Daoy (cell line): ENCODE measurements around the gene BLACAT1. TPM values are rescaled to one million over a fixed set of nuclear protein-coding genes. Genes with fewer than 3 reads are reported as not detected.
"Not testable (repeated sequence)": the region's sequence is repeated elsewhere in the genome, so short reads cannot be mapped to it uniquely, and the experiment has no call there.

ENCODE experiments used
- DNase-seq: peaks from one replicate; pipeline ENCODE4 v3.0.0-alpha.2; 2015; ENCODE audit warnings: low read depth
- total RNA-seq: library from RNA; depleted of rRNA; stranded (reverse); fragments of >200 nt; shearing (Covaris generic); gene quantifications from 2 replicates; pipeline ENCODE4 v1.2.3, GENCODE V29; 2014

Gene BLACAT1
- total RNA-seq, 1 experiment from 2014 or later, result 0.86 TPM

DNA sequence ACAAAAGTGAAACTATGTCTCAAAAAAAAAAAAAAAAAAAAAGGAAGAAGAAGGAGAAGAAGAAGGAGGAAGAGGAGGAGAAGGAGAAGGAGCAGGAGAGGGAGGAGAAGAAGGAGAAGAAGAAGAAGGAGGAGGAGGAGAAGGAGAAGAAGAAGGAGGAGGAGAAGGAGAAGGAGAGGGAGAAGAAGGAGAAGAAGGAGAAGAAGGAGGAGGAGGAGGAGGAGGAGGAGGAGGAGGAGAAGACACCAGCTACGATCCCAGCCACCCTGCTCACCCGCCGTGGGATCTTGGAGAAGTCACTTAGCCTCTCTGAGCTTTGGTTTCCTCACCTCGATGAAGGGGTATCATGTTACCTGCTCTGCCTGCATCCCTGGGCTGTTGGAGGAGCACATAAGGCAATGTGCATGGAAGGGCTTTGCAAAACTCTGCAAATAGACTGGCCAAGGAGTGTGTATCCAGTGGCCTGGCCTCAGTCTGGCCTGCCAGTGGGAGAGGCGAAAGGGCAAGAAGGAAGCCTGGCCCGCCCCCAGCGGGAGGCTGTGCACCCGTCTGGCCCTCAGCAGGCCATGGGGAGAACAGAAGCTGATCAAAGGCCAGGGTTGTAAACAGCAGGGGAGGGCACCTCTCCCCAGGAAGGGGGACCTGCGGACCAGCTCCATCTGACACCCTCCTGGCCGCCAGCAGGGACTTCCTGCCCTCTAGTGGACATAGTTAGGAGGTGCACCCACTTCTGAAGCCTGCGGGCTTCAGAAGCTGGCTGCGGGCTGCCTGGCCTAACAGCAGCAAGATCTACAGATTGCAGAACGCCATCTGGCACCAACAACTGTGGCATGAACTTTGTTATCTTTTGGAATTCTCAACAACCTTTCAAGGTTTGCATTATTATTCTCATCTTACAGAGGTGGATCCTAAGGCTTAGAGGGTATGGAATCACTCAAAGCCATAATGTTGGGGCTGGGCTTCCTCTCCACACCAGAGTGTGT lies 29.4 kb upstream of the BLACAT1 start:
- DNase-seq, result peak; percentile 80

DNA sequence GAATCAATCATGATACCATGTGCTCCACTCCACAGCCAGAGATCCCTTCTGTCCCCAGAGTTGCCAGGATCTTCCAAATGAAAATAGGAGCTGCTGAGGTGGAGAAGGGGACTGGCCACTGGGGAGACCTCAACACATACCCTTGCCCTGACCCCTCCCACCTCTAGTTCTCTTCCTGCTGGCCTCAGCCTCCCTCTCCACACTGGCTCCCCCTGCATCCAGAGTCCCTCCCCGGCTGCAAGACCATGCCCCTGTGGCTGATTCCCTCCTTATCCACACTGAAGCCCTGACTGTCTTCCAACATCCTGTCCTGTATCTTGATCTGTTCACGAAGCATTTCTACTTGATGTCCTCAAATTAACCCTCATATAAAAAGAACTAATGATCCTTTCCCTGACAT lies 27.5 kb upstream of the BLACAT1 start:
- DNase-seq, result no peak

DNA sequence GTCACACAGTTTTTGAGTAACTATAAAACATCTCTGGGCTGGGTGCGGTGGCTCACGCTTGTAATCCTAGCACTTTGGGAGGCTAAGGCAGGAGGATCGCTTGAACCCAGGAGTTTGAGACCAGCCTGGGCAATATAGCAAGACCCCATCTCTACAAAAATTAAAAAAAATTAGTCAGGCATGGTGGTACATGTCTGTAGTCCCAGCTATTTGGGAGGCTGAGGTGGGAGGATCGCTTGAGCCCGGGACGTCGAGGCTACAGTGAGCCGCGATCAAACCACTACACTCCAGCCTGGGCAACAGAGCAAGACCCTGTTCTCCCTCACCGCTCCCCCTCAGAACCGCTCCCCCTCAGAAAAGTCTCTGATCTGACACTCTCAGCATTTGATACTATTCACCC lies 26.7 kb upstream of the BLACAT1 start:
- not testable (repeated sequence) for DNase-seq

DNA sequence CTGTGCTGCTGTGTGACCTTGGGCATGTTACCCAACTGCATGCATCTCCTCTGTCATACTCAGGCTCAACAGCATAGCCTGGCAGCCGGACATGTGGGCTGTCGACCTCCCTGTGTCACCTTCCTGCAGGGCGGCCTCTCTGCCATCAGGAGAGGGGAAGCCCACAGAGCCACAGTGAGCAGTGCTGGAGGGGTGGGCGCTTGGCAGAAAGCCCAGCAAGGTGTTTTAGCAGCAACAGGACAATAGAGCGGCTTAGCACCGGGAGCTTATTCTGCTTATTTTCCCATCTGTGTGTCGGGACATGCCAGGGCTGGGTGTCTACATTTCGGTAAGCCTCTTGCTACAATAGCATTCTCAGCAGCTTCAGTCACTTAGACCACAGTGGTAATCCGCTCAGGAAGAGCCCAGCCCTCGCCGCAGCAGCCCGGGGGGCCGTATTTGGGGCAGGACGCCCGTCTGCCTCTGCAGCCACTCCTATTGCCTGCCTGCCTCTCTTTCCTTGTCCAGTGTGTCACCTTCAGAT lies 25.8 kb upstream of the BLACAT1 start:
- DNase-seq, result peak; percentile 76

DNA sequence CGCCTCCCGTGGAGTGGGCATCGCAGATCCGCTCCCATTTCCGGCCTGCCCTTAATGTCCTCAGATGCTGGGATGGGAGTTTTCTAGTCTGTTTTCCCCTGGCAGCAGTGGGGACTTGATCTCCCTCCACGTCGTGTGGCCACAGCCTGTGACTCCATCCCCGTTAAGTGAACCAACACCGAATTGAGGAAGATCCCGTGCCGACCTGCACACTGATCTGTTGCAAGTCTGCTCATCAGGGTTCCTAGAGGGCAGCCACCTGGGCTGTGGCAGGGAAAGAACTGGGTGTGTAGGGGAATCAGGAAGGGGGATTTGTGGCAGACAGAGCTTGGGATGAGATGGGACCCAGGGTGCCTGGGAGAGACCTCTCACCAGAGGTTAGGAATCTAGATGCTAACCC lies 25.4 kb upstream of the BLACAT1 start:
- DNase-seq, result no peak

DNA sequence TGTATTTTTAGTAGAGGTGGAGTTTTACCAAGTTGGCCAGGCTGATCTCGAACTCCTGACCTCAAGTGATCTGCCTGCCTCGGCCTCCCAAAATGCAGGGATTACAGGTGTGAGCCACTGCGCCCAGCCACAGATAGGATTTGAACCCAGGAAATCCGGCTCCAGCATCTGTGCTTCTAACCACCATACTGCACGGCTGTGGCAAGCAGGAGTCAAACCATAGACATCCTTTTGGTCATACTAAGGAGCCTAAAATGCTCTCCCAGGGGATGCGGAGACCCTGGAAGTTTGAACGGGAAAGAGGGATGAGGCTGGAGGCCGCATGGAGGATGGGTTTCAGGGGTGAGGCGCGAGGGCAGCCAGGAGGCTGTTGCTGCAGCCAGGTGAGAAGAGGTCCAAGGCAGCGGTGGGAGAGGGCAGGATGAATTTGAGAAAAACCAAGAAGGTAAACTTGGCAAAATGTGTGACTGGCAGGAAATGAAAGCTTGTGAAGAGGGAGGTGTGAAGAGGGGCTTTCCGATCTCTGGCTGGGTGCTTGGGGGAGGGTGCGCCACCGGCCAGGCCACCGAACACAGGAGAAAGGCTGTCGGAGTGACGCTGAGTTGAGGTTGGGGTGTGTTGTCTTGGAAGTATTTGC lies 24.6 kb upstream of the BLACAT1 start:
- DNase-seq, result no peak

DNA sequence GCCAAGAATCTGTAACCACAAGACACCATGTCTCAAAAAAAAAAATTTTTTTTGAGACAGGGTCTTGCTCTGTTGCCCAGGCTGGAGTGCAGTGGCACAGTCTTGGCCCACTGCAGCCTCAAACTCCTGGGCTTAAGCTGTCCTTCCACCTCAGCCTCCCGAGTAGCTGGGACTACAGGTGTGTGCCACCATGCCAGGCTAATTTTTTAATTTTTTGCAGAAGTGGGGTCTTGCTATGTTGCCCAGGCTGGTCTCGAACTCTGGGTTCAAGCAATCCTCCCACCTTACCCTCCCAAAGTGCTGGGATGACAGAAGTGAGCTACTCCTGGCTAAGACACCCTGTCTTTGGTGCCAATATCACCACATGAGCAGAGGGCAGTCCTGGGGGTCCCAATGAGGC lies 23.1 kb upstream of the BLACAT1 start:
- DNase-seq, result not testable (repeated sequence)

DNA sequence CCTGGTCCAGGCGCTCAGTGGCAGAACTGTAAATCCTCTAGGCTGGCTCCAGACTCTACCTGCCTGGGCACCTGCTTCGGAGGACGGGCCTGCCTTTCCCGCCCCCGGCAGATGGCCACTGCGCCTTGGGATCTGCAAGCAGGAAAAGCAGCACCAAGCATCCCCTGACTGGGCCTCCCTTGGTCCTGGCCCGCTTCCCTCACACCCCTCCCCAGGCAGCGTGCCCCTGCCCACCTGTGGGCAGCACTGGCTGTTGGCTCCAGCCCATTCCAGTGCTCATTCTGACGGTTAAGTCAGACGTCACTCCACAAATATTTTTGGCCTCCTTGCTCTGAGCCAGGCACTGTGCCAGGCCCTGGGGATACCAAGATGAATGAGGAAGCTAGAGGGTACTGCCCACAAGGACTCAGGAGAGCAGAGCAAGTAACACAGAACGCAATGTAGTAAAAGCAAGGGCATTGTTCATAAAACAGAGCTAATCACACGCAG lies 22.0 kb upstream of the BLACAT1 start:
- peak; percentile 94 for DNase-seq

DNA sequence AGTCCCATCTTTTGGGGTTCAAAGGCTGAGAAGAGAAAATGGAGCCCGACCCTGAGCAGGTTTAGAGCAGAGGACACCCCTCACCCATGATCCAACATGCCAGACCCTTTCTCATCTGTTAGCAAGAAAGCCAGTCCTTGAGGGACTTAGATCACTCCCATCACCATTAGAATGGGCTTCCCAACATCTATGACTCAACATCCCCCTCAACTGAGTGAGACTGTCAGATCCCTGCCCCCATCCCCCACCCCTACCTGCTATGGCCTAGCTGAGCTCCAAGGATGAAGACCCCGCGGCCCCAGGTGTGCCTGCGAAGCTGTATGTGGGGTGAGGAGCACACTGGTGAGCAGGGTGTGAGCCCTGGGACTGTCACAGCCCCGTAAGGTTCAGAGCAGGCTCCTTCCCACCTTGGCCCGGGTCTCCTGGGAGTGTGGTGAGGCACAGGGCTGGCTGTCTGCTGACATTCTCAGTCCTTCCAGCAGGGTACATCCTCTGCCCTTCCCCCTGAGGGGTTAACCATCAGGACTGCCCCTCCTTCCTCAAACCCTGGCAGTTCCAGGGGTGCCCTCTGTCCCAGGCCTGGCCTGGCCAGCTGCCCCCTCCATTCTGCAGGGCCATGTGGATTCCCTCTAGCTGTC lies 21.4 kb upstream of the BLACAT1 start:
- no peak for DNase-seq

DNA sequence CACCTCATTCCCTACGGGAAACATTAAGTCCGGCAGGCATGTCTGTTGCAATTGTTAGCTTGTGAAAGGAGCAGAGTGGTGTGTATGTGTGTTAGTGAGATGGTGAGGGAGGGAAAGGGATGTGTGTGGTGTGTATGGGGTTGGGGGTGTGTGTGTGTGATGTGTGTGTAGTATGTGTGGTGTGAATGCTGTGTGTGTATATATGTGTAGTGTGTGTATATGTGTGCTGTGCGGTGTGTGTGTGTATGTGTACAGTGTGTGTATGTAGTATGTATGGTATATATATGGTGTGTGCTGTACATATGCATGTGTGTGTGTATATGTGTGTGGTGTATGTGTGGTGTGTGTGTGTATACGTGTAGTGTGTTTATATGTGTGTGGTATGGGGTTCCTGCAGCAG lies 20.8 kb upstream of the BLACAT1 start:
- no peak for DNase-seq

DNA sequence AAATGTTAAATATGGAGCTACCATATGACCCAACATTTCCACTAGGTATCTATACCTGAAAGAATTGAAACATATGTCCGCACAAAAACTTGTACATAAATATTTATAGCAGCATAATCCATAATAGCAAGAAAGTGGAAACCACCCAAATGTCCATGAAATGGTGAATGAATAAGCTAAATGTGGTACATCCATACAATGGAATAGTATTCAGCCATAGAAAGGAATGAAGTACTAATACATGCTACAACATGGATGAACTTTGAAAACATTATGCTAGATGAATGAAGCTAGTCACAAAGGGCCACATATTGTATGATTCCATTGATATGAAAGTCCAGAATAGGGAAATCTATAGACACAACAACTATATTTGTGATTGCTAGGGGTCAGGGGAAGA lies 20.0 kb upstream of the BLACAT1 start:
- DNase-seq, result no peak

DNA sequence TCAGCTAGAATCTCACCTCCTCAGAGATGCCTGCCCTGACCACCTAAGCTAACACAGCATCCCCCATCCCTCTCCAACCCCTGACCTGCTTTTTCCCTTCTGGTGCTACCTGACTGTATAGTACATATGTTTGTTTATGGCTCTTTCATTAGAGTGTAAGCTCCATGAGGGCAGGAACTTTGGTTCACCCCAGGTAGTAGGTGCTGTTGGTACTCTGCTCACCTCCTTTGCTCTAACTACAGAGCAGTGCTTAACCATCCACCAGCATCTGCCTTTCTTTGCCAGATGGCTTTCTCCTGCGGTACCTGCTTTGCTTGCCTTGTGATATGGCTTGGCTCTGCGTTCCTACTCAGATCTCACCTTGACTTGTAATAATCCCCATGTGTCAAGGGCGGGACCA lies 18.7 kb upstream of the BLACAT1 start:
- no peak for DNase-seq

DNA sequence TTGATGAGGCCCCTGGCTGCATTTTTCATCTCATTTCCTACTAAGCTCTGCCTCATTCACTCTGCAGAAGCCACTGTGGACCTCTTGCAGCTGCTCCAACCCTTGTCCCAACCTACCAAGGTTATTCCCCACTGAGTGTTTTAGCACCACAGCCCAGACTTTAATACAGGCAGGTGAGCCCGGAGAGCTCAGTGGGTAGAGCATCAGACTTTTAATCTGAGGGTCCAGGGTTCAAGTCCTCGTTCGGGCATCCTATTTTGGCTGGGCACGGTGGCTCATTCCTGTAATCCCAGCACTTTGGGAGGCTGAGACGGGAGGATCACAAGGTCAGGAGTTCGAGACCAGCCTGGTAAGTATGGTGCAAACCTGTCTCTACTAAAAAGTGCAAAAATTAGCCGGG lies 18.1 kb upstream of the BLACAT1 start:
- no peak for DNase-seq

DNA sequence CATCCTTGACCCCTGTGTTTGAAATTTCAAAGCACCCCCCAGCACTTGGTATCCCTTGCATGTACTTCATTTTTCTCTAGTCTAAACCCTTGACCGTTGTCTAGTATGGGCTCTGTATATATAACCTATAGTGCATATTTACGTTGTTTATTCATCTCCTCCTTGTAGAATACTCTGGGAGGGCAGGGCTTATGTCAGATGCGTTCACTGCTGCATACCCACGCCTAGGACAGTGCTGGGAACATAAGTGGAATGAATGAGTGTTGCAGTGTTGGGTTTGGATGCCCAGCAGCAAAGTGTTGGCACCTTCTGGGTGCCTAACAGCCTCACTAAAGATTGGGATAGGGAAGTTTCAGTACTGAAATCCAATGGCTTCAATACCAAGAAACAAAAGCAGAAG lies 17.6 kb upstream of the BLACAT1 start:
- no peak for DNase-seq

DNA sequence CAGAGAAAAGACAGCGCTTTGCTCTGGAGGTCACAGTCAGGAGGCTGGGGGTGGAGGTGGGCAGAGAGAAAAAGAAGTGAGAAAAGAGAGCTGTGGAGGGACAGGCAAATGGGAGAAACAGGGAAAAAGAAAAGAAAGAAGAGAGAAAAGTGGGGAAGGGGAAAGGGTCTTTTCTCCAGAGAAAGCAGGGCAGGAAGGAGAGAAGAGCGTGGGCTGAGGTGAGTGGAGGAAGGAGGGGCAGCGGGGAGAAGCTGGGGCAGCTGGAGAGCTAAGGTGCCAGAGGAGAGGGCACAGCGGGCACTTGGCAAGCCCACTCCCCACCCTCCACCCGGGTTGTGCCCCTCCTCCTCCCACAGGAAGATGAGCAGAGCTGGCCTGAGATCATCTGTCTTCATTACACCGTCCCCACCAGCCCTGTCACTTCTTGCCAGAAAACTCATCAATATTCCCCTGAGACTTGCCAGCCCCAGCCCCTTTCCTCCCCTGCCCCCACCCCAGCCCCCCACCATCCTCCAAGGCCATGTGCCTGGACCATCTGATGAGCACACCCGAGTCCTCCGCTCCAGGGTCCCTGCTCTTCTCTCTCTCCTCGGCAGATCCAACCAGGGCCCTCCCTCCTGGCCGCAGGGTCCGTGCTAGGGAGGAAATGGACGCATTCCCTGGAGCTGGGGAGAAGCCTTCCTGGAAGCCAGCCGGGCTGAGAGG lies 17.0 kb upstream of the BLACAT1 start:
- no peak for DNase-seq

DNA sequence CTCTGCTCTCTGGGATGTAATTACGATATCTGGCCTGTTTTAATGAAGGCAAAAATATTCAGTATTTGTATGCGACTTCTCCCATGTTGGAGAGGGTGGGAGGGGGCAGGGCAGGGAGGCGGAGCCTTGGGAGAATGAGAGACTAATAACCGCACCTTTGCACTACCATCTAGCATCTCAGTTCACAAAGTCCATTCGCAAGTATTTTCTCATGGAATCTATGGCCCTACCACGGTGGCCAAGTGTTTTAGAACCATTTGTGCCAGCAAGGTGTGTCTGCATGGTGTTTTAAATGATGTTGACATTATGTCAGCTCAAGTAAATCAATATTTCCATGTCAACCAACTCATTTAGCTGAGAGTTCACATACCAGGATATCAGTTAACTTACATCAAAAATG lies 14.3 kb upstream of the BLACAT1 start:
- DNase-seq, result no peak

DNA sequence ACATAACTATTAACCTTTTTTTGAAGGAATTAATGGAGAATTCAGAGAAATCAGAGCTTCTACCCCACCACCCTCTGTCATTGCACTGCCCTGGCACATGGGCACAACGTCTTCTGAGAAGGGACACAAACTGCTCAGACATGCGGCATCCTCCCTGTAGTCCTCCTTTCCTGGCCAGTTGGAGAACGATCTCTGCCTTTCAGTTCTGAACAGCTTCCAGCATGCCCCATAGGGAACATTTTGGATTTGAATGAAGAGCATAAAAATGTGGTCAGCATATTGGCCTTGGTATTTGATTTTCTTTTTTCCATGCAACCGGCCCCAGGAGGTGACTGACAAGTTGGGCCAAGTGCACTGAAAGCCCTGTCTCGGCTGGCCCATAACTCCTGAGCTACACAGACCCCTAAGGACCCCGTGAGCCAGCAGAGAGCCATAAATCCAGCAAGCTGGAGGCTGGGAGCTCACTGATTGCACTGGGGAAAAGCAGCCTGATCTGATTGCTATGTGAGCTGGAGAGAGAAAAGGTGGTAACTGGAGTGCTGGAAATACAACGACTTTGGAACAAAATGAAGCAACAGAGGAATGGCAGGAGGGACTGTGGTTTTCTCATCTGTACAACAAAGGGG lies 10.9 kb upstream of the BLACAT1 start:
- DNase-seq, result no peak

DNA sequence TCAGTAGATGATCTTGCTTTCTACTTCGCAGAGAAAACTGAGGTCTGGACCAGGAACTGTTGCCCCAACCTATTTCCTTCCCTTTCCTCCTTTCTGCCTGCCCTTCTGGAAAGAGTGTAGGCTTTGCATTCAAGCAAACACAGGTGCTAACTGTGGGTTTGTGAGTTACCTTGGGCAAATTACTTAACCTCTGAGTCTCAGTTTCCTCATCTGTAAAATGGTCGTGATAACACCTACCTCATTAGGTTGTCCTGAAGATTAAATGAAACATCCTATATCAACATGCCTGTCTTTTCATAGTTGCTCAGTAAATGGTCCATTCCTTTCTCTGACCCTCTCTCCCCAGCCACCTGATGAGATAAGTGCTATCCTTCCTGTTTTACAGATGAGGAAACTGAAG lies 9.5 kb upstream of the BLACAT1 start:
- DNase-seq, result no peak

DNA sequence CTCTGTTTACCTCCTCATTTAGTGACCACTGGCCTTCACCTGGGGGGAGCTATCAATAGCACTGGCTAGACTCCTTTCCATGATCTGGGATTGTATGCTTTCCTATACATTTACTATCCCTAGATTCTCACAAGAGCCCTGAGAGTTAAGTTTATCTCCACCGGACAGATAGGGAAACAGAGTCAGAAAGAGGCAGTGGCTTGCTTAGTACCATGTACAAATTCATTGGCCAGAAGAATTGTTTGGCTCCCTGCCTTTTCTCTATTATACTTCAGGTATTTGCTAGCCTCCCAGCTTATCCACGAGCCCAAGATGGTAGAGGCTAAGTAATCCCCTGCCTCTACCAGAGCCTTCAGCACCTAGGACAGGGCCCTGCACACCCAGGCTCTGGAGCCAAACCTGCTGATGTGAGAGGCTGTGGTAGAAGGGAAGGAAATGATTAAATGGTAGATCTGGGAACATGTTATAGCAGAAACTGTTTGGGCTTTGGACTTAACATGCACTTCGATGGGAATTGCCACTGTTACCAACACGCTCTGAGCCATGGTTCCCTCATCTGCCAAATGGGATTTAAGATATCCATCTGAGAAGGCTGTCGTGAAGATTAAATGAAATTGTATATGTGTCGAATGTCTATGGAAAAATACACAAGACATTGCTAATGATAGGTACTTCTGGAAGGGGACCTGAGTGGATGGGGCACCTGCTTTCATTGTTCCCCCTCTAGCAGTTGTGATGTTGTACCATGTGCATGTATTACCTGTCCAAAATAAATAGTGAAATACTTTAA lies 3.1 kb upstream of the BLACAT1 start:
- DNase-seq, result peak; percentile 74
